BE2C (cell line): ENCODE data around the gene EEFSEC.
A peak's percentile ranks its signal among the peaks of the same experiment; 100 is the strongest.

Experiments used
- DNase-seq: peaks from one replicate; pipeline ENCODE4 v3.0.0-alpha.2; 2020
- H3K27me3 ChIP-seq: fragments of 250-450 bp; sonication (Bioruptor Pico); 2 replicates; pipeline ENCODE4 v1.5.1; 2020; ENCODE audit warnings: mild to moderate bottlenecking
- H3K36me3 ChIP-seq: fragments of 250-450 bp; sonication (Bioruptor Pico); 2 replicates; pipeline ENCODE4 v1.5.1; 2020; ENCODE audit warnings: mild to moderate bottlenecking
- H3K4me1 ChIP-seq: fragments of 250-450 bp; sonication (Bioruptor Pico); 2 replicates; pipeline ENCODE4 v1.5.1; 2020
- H3K4me3 ChIP-seq: 2 replicates; pipeline ENCODE4 v1.5.1; 2011; ENCODE audit warnings: low read depth, low read length
- H3K9me3 ChIP-seq: fragments of 250-450 bp; sonication (Bioruptor Pico); 2 replicates; pipeline ENCODE4 v1.5.1; 2020
- TF ChIP-seq, protein P1 (sequence below): IDR thresholded peaks from 2 replicates; pipeline ENCODE4 v1.5.1; 2012; ENCODE audit warnings: mild to moderate bottlenecking, low read depth, low read length

Gene EEFSEC

DNA sequence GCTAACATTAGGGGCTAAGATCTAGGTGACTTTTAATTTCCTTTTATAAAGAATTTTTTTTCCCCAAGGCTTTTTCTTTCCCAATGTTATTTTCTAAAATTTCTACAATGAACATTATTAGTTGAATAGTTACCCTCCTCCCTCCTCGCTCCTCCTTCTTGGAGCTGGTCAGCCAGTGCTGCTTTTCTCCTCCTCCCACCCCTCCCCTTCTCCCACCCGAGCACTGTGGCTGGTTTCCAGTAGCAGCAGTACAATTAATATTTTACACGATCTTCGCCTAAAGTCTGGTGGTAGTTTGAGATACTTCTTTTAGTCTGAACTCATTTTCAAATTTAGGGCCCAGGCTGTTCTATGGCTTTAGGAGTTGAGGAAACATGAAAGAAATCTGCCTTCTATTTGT lies 41.6 kb downstream of the EEFSEC start:
- H3K4me1 ChIP-seq = peaks cover 24% of the 10 kb centered on the region
- no peaks in the 10 kb centered on the region for H3K27me3 ChIP-seq
- H3K36me3 ChIP-seq = no peaks in the 10 kb centered on the region
- TF ChIP-seq, protein P1, sequence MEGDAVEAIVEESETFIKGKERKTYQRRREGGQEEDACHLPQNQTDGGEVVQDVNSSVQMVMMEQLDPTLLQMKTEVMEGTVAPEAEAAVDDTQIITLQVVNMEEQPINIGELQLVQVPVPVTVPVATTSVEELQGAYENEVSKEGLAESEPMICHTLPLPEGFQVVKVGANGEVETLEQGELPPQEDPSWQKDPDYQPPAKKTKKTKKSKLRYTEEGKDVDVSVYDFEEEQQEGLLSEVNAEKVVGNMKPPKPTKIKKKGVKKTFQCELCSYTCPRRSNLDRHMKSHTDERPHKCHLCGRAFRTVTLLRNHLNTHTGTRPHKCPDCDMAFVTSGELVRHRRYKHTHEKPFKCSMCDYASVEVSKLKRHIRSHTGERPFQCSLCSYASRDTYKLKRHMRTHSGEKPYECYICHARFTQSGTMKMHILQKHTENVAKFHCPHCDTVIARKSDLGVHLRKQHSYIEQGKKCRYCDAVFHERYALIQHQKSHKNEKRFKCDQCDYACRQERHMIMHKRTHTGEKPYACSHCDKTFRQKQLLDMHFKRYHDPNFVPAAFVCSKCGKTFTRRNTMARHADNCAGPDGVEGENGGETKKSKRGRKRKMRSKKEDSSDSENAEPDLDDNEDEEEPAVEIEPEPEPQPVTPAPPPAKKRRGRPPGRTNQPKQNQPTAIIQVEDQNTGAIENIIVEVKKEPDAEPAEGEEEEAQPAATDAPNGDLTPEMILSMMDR = no peak
- DNase-seq = peak; percentile 51
- H3K4me3 ChIP-seq = no peak overlapping the region
- no peaks in the 10 kb centered on the region for H3K9me3 ChIP-seq

DNA sequence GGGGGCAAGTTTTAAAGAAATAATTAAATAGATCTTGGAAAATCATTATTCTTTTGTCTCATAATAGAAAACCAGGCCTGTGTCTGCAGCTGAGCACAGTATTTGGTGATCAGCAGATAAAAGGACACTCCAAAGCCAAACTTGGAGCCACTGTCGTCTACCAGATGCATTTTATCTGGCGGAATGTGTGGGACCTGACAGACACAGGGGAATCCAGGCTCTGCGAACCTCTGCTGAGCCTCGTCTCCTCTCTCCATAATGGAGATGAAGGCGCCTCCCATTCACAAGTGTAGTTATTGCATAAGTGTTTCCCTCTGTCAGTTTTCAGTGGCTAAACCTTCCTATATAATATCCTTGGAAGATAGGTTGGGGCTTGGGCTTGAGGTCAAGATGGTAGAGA lies 42.1 kb downstream of the EEFSEC start:
- no peaks in the 10 kb centered on the region for H3K36me3 ChIP-seq
- TF ChIP-seq, protein P1 = no peak
- DNase-seq = peak; percentile 75
- H3K4me1 ChIP-seq = peaks cover 24% of the 10 kb centered on the region
- H3K4me3 ChIP-seq = no peak overlapping the region
- no peaks in the 10 kb centered on the region for H3K9me3 ChIP-seq
- H3K27me3 ChIP-seq = no peaks in the 10 kb centered on the region

DNA sequence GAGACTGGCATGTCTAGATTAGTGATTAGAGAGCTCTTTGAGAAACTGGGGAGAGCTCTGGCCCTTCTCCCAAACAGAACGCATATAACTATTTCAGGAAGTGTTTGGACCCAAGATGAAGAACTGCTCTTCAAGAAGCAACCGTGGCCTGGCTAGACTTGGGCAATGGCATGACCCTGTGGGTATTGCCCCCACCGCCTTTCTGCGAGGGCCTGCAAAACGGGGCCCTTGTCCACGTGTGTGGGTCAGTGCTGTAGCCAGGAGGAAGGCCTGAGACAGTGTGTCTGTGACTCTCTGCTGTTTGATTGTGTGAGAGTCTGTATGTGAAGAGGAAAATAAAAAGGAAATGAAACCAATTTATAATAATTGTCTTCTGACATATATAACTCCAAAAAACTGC lies 42.5 kb downstream of the EEFSEC start:
- Histone ChIP-seq H3K9me3 (no peaks in the 10 kb centered on the region), H3K4me3 (no peak overlapping the region), H3K4me1 (peaks cover 24% of the 10 kb centered on the region), H3K36me3 (no peaks in the 10 kb centered on the region), H3K27me3 (no peaks in the 10 kb centered on the region)
- DNase-seq = no peak
- TF ChIP-seq, protein P1 = no peak

DNA sequence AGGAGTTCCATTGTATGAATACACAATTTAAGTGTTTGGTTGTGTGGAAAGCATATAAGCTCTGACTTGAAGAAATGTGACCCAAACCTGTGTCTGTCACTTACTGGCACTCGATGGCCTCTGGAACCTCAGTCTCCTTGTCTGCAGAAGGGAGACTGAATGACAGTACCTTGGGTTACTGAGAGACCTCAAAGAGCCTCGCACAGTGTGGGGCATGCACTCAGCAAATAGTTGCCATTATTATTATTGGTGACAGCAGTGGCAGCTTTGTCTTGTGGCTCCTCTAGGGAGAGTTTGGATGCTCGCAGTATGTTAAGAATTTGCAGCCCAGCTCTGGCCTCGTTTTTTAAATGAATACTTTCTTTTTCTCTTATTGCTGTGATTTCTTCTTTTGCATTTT lies 43.4 kb downstream of the EEFSEC start:
- no peaks in the 10 kb centered on the region for H3K27me3 ChIP-seq
- H3K9me3 ChIP-seq = no peaks in the 10 kb centered on the region
- H3K4me3 ChIP-seq = no peak overlapping the region
- peaks cover 24% of the 10 kb centered on the region for H3K4me1 ChIP-seq
- DNase-seq = no peak
- TF ChIP-seq, protein P1 = no peak
- H3K36me3 ChIP-seq = no peaks in the 10 kb centered on the region

DNA sequence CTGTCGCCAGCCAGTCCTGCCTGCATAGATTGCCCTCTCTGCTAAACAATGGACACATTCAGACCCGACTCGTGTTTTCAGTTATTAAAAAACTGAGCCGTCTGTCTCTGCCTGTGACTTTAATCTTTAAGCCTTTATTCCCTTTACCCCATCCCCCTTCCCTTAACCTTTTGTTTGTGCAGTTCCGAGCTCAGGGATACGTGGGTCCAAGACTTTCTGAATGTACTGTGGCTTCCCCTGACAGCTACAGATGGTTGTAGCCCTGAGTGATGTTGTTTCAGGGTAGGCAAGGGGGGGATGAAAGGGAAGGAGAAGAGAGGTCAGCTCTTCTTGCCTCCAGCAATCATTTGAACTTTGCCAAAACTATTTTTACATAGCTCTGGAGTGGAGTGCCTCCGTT lies 44.6 kb downstream of the EEFSEC start:
- Histone ChIP-seq H3K4me1 (peaks cover 24% of the 10 kb centered on the region), H3K9me3 (no peaks in the 10 kb centered on the region), H3K4me3 (no peak overlapping the region), H3K36me3 (no peaks in the 10 kb centered on the region), H3K27me3 (no peaks in the 10 kb centered on the region)
- TF ChIP-seq, protein P1 = no peak
- DNase-seq = no peak

DNA sequence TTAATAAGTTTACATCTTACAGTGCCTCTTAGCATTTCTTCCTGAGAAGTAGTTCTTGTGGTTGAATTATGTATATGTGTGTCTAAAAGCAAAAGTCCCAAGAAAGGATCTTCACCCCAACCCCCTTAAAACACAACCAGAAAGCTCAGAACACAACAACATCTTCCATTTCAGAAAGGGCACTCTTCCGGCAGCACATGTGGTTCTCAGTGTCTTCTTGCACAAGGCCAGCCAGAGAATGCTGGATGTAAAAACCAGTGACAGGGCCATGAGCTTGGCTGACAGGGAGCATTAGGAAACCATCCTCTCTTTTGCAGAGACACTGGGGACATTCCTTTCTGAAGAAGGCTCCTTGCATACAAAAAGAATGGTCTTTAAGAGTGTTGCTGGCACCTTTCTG lies 45.0 kb downstream of the EEFSEC start:
- DNase-seq = no peak
- H3K4me3 ChIP-seq = no peak overlapping the region
- no peaks in the 10 kb centered on the region for H3K36me3 ChIP-seq
- H3K27me3 ChIP-seq = no peaks in the 10 kb centered on the region
- no peaks in the 10 kb centered on the region for H3K9me3 ChIP-seq
- TF ChIP-seq, protein P1 = no peak
- H3K4me1 ChIP-seq = peaks cover 19% of the 10 kb centered on the region
